ENCODE measurements around the gene FMNL2.
A peak's percentile ranks its signal among the peaks of the same experiment; 100 is the strongest.

FMNL2 gene

GRCh38 chr2:152405206-152406118, 70.5 kb downstream of the FMNL2 start:
- DNase-seq = no peak

DNA sequence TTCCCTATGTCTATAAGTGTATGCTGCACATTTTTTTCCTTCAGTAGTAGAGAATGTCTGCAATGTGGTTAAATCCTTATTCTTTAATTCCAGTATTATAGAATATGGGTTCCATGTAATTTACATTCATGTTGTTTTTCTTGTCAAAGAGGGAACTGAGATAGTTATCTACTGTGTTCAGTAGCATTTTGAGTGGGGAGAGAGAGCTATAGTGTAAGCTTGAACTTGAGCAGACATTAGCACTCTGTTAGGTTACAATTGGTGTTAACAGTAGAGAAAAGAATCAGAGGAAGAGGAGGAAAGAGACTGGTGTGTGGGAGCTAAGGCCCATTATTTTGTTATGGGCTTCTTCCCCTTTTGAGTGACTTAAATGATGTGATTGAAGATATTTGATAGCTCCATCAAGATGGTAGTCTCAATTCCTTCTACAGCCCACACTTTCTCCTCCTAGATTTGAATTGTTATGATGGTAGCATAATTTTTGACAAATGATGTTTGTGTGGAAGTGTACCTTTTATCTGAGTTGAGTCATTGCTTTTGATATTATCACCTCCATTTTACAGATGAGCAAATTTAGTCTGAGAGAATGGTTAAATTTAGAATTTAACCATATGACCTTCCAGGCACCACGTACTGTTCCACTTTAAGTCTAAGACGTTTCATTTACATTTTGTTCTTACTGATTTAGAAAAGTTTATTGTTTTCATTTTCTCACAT, 71.3 kb downstream of the FMNL2 start:
- no peak for DNase-seq

- DNase-seq = no peak
These were observed 71.8 kb downstream of the FMNL2 start for GRCh38 chr2:152406836-152407161.

DNA sequence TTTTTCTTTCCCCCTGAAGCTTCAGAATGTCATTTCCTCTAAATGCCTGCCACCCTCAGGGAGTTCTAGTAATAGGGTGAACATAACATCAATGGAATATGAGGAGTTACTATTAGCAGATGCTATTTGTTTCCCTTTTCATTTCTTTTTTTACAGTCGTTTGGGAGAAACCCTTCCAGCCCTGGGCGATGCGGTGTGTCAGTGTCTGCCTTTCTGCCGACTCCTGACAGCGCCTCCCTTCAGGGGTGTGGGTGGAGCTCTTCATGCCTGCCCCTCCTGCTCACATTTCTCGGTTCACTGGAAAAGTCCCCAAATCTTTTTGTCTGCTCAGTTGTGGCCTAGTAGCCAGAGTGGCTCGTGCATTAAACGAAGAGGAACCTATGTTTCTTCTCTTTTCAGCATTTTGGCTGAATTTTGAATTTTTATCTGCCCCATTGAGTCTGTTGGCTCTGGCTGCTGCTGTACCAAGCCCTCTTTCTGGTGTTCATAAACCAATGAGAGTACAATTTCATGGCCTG, 72.3 kb downstream of the FMNL2 start:
- peak in 1 of 2 experiments; percentile 44 for DNase-seq

- DNase-seq = no peak
These were observed 72.8 kb downstream of the FMNL2 start for GRCh38 chr2:152407806-152408205.

DNA sequence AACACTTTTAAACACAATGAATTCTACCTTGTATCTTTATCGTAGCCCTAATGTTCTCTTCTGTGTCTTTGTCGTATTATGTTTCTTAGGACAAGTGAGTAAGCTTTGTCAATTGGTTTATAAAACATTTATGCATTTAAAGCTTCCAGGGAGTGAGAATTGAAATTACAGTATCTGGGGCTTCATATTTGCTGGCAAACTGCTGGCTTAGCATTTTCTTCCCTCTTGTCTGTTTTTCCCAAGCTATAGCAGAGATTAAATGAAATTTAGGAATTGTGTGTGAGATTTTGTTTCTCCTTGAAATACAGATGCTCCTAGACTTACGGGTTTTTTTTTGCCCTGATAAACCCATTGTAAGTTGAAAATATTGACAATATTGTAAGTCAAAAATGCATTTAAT, 73.3 kb downstream of the FMNL2 start:
- DNase-seq = no peak

DNA sequence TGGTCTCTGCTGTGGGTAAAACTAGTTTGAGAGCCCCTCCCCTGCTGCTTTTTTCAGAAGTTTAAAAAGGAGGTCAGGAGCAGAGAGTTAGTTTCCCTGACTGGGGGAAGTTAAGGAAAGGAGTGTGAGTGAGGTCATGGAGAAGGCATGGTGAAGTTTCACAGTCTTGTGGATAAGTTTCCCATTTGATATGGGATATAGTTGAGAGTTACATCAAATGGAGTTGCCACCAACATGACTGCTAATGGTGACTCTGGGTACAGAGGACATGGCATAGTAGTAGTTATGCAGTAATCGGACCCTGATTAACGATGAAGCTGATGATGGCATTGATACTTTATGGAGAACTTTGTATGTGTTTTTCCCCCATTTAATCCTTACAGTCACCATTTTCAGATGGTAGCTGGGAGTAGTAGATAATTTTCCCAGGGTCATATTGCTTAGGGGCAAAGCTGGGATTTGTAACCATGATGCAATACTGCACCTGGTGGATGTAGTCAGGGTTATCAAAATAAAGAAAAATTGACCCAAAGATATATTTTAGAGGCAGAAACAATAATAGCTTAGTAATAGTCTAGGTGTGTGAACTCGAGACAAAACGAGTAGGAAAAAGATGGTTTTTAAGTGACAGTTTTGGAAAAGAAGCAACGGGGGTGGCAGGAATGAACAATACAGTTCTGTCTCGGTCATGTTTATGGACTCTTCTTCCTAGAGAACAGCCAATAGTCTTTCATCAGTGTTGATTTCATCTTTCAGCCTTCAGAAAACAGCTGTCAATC, 74.6 kb downstream of the FMNL2 start:
- DNase-seq = no peak

- DNase-seq = peak in 1 of 2 experiments; percentile 15
These were observed 75.2 kb downstream of the FMNL2 start for GRCh38 chr2:152410165-152410597.

DNA sequence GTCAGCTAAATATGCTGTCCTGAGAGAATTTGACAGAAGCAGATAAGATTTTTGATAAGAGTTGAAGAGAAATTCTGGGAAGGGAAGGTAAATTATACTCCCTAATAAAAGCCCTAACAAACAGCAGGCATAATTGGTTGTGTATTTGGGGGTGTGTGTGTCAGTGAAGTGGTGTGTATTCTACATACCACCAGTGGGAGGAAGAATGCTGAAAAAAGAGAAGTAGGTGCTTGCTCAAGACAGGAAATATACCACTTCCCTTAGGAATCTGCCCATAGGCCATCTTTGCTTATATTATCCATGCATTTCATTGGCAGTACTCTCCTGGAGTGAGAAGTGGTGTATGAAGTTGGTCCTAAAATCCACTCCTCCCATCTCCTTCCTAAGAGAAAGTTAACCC, 76.2 kb downstream of the FMNL2 start:
- DNase-seq = no peak

DNA sequence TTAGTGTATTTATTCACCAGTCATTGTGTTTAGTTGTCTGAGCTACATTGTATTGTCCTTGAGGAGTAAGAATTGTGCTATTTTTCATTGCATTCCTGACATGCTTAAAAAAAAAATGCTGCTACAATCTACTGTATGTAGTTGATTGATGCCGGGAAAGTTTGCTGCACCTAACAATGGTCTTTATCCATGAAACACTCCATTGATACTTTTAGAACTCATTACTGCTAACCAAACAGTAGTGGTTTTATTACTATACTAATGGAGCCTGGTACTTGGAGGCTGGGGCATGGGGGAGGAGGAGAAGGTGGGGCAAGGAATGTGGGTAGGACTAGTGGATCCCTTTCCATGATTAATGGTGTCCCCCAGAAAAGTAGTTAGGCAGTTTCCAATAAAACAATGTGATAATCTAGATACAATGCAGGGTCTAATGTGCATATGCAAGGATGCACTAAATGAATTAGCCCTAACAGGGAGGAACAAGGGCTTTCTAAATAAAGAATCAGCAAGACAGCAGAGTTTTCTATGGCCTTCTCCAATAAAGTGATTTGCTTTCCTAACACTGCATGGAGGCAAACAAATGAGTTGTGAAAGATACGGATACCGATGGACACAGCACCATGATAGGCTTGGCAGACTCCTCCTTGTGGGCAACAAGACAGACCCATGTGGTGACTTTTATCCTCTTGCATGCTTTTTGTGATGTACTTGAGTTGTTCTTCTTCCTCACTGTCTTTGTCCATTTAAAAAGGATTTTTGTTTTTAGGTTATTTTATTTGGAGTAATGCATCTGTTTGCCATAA, 78.5 kb downstream of the FMNL2 start:
- DNase-seq = no peak

DNA sequence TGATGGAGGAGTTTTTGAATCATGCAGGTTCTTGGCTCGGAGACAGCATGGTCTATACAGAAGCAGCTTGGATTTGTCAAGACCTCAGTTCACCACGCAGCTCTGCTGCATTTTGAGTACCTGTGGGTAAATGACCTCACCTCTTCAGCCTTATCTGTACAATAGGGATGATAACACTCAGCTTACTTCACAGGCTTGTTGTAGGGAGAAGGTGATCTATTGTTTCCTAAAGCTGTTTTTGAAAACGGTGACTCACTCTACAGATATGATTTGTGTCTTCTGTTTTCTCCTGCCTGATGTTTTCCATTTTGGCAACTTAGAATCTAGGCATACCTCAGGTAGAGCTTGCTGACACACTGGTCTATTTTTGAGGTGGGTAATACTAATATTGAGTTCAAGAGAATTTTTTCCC, 80.3 kb downstream of the FMNL2 start:
- DNase-seq = no peak

DNA sequence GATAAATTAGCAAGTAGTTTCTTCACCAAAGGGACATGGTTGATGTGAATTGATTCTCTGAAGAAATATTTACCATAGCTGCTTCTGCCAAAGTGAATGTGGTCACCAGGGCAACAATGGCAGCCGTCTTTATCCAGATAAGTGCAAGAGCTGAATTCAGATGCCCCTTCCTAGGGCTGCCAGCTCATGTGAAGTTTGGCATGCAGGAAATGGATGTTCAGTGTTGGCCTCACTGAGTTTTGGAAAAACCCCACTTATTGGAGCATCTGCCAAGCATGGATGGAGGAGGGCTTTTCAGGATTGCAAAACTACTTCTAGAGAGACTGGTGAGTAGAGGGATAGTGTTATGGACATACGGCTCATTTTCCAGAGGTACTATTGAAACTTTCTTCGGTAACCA, 80.8 kb downstream of the FMNL2 start:
- DNase-seq = peak in 1 of 2 experiments; percentile 69

DNA sequence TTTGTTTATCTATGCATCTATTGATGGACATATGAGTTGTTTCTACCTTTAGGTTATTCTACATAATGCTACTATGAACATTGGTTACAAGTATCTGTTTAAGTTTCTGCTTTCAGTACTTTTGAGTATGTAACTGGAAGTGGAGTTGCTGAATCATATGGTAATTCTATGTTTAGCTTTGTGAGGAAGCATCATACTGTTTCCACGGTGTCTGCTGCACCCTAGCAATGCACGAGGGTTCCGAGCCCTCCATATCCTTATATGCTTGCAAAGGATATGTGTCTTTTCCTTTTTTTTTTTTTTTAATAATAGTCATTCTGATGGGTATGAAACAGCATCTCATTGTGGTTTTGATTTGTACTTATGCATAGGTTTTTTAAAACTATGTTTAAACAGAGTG, 83.7 kb downstream of the FMNL2 start:
- no peak for DNase-seq

DNA sequence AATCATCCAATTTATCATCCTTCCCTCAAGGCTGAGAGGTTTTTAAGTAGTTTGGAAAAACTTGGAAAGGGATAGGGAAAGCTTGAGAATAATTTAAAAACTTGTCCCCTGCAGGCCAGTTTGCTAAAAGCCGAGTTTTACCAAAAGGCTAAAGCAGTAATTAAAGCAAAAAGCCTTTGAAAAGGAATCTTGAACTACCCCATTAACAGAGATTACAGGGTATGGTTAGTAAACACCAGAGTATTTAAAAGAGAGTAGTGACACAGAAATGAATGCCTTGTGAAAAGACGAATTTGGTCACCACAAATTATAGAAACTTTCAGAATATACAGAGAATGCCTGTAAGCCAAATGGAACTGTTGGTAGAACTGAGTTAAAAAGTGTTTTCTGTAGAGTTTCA, 85.0 kb downstream of the FMNL2 start:
- DNase-seq = no peak

- no peak for DNase-seq
These were observed 85.4 kb downstream of the FMNL2 start for GRCh38 chr2:152420363-152420762.

- DNase-seq = no peak
These were observed 86.0 kb downstream of the FMNL2 start for GRCh38 chr2:152420936-152421335.

- peak; percentile 21 to 55 for DNase-seq
These were observed 86.8 kb downstream of the FMNL2 start for GRCh38 chr2:152421521-152422370.

DNA sequence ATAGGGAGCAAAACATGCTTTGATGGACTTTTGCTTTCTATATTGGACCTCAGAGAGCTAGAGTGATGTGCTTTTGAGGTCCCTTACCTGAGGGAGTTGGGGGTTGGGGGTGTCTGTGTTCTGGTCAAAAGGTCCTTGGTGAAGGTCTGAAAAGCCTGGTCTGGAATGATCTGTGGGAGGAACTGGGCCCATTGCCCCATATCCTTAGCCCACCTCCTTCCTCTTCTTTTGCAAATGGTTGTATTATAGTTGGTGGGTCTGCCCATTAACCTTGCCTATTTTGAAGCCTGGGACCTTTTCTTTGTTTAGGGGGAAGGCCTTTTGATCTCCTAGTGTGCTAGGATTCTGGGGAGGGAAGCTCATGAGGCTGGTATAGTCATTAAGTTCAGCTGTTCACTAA, 88.7 kb downstream of the FMNL2 start:
- DNase-seq = no peak

DNA sequence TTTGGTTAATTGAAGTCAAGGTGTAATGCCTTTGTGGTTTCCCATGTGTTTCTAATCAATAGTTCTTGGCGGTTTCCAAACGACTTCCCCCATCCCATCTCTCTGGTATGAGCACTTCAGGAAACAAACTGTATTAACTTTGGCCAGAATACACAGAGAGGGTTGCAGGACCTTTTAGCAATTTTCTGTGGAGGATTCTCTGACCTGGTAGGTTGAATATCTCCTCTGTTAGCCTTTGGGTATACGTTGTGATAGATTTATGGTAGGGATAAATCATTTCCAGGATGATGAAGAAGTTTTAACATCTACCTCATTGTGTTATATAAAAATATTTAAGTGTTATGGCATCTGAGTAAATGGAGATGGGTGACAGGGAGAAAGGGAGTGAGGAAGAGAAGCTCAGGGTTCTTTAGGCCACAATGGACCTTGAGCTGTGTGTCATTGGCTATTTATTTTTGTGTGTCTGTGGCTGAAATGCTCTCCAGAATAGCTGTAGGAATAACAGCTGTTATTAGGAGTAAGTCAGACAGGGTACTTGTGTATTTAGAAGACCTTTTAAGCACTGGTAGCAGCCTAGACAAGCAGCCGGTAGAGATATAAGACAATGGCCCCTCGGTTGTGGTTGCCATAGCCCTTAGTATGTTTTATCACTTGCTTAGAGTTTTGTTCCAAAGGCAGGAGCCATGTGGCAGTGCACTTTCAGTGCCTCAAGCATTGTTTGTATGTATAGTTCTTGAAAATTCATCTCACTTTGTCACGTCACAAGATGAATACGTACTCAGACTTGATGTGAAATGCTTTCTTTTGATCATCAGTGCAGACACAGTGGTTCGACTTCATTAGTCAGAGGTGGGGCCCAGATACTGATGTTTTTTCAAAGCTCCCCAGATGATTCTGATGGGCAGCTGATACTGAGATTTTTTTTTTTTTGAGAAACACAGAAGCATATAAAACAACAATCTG, 91.1 kb downstream of the FMNL2 start:
- no peak for DNase-seq

DNA sequence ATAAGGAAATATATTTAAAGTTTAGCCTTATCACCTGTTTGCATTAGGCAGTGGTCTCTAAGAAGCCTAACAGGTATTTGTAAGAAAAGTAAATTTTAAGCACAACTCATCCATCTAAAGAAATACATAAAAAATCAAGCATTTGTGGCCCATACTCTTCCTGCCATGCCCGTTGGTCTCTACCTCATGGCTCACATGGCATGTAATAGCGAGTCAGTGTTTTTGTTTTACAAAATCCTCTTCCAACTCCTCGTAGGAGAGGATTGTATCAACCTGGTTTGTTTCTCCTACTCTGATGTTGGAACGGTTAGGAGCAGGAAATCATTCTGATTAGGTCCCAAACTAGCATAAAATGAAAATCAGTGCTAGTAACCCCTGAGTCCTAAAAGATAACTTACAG, 91.8 kb downstream of the FMNL2 start:
- no peak for DNase-seq

Data from NCI-H446 (cell line).